Adipocyte (in vitro differentiated cells): ENCODE measurements around the gene EMILIN1.

ENCODE experiments used
- DNase-seq: peaks from one replicate; pipeline ENCODE4 v3.0.0-alpha.2; 2015; ENCODE audit warnings: low read depth
- H3K27me3 ChIP-seq: replicated peaks from 2 replicates; pipeline ENCODE4 v1.7.0; 2013; ENCODE audit warnings: mild to moderate bottlenecking, low read length, moderate library complexity; ENCODE audit not compliant: control insufficient read depth, insufficient read depth
- H3K36me3 ChIP-seq: 2 replicates; pipeline ENCODE4 v1.7.0; 2013; ENCODE audit warnings: low read length, mild to moderate bottlenecking, moderate library complexity; ENCODE audit not compliant: control insufficient read depth, insufficient read depth, severe bottlenecking
- H3K4me1 ChIP-seq: 2 replicates; pipeline ENCODE4 v1.7.0; 2013; ENCODE audit warnings: mild to moderate bottlenecking, low read length, moderate library complexity; ENCODE audit not compliant: control insufficient read depth, insufficient read depth
- H3K4me3 ChIP-seq: 2 replicates; pipeline ENCODE4 v1.7.0; 2013; ENCODE audit warnings: mild to moderate bottlenecking, low read length, moderate library complexity
- H3K9ac ChIP-seq: 2 replicates; pipeline ENCODE4 v1.7.0; 2013; ENCODE audit warnings: mild to moderate bottlenecking, low read length, moderate library complexity
- H3K9me3 ChIP-seq: 2 replicates; pipeline ENCODE4 v1.7.0; 2013; ENCODE audit warnings: mild to moderate bottlenecking, low read length, moderate library complexity; ENCODE audit not compliant: control insufficient read depth

EMILIN1 gene

DNA sequence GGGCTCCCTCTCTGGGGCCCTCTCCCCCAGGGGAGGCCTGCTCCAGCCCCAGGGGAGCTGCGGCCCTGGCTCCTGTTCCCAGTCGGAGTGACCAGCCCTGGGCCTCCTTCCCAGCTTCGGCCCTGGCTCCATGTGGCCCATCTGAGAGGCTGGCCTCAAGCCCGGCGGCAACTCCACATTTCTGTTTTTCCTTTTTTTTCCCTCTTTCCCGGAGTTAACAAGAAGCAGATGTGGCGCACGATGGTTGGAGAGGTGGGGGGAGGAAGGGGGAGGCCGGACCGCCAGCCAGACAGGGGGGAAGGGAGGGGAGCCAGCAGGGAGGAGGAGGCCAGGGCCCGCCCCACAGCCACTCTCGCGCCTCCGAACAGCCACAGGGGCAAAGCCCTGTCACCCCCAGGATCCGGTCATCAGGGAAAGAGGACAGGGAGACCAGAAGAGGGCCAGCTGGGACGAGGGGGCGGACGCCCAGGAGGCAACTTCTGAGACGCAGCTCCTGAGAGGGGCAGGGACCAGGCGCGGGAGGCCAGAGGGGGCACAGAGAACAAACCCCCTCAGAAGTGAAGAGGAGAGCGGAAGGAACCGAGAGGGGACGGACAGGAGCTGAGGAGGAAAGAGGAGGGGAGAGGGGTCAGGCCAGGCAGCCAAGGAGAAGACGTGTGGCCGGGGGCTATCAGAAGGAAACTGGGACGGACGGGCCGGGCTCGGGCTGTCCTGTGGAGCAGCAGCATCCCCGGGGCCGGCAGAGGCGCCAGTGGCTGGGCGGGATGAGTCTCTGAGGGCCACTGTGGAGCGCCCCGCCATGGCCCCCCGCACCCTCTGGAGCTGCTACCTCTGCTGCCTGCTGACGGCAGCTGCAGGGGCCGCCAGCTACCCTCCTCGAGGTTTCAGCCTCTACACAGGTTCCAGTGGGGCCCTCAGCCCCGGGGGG, at the start of gene EMILIN1:
EMILIN1 (plus strand) TSS at position 349 of the 928 bp plus-strand sequence; CDS start at position 800, 451 bp downstream.
- no peaks in the 10 kb centered on the region for H3K27me3 ChIP-seq
- peak within 1 kb of the TSS; percentile 91 for H3K4me3 ChIP-seq
- H3K4me1 ChIP-seq: peaks cover 46% of the 10 kb centered on the region
- H3K36me3 ChIP-seq: peaks cover 10% of the 10 kb centered on the region
- H3K9ac ChIP-seq: peak within 1 kb of the TSS; percentile 94
- no peaks in the 10 kb centered on the region for H3K9me3 ChIP-seq
- peak; percentile 99 for DNase-seq

DNA sequence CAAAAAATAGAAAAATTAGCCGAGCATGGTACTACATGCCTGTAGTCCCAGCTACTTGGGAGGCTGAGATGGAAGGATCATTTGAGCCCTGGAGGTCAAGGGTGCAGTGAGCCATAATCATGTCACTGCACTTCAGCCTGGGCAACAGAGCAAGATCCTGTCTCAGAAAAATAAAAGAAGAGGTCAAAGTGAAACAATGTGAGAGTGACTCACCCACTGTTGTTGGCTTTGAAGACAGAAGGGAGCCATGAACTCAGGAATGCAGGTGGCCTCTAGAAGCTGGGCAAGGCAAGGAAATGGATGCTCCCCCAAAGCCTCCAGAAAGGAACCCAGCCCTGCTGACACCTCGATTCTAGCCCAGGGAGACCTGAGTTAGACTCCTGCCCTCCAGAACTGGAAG, 49.4 kb upstream of the EMILIN1 start:
- no peak overlapping the region for H3K4me3 ChIP-seq
- no peaks in the 10 kb centered on the region for H3K9me3 ChIP-seq
- H3K4me1 ChIP-seq: peaks cover 18% of the 10 kb centered on the region
- no peak overlapping the region for H3K9ac ChIP-seq
- H3K36me3 ChIP-seq: peaks cover 34% of the 10 kb centered on the region
- H3K27me3 ChIP-seq: no peaks in the 10 kb centered on the region
- DNase-seq: no peak

DNA sequence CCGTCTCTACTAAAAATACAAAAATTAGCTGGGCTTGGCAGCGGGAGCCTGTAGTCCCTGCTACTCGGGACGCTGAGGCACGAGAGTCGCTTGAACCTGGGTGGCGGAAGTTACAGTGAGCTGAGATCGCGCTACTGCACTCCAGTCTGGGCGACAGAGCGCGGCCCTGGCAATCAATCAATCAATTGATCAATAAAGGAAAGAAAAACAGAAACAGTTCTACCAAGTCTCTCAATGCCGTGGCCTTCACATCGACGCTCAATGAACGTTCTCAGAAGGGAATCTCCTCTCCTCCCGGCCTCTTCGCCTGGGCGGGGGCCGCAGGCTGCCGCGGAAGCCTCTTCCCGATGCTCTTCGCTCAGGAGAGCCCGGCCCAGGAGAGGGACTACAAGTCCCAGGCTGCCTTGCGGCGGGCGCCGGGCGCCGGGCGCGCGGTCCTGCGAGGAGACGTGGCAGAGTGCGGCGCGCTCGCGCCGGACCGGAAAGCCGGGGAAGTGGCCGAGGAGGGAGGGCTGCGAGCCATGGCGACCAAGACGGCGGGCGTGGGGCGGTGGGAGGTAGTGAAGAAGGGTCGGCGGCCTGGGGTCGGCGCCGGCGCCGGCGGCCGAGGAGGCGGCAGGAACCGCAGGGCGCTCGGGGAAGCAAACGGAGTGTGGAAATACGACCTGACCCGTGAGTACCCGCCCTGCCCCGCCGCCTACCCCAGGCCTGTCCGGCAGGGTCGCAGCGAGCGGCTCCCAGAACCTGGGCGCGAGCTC, 45.7 kb upstream of the EMILIN1 start, which contains the start of gene TMEM214:
TMEM214 (plus strand) TSS at position 471 of the 758 bp plus-strand sequence; CDS start at position 522, 51 bp downstream.
- H3K27me3 ChIP-seq: no peaks in the 10 kb centered on the region
- H3K36me3 ChIP-seq: peaks cover 39% of the 10 kb centered on the region
- DNase-seq: peak; percentile 93
- H3K9me3 ChIP-seq: no peaks in the 10 kb centered on the region
- peak within 1 kb of the TSS; percentile 98 for H3K9ac ChIP-seq
- H3K4me3 ChIP-seq: peak within 1 kb of the TSS; percentile 99
- peaks cover 33% of the 10 kb centered on the region for H3K4me1 ChIP-seq

DNA sequence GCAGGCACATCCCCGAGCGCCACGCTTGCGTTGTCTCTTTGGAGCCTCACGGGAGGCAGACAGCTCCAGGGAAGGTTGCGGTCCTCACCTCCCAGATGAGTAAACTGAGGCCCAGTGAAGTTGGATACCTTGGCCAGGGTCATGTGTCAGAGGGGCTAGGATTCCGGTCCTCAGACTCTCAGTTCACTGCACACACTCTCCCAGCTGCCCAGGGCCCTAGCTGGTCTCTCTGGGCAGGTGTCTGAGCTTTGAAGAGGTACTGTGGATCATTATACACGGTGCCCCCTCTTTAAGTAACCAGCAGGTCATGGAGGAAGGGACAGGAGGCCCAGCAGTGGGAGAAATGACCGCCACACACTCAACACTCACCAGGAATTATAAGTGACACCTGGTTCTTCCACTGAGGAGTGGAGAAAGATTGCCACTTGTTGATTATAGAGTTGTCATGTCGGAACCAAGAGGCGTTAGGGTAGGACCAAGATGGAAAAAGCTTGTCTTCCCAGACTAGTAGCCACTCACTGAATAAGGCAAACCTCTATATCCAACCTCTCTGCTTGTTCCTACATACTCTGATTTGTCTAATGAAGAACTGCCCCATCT, 45.1 kb upstream of the EMILIN1 start:
- H3K4me3 ChIP-seq: peak overlapping the region; percentile 99

DNA sequence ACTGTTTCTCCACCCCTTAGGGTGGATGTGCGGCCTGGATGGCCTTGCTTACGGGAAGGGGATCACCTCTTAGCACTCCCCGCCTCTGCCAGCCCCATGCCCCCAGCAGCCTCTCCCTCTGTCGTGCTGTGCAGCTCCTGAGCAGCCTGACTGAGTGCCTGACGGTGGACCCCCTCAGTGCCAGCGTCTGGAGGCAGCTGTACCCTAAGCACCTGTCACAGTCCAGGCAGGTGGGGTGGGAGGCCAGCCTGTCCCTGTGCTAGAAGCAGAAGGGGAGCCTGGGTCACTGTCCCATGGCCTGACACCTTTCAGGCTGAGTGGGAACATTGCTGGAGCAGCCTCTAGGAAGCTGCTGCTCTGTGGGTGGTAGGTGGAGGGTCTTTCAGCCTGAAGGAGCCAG, 40.4 kb upstream of the EMILIN1 start:
- Histone ChIP-seq H3K36me3 (peaks cover 82% of the 10 kb centered on the region), H3K4me3 (no peak overlapping the region), H3K9me3 (no peaks in the 10 kb centered on the region), H3K4me1 (peaks cover 20% of the 10 kb centered on the region), H3K9ac (no peak overlapping the region), H3K27me3 (no peaks in the 10 kb centered on the region)
- no peak for DNase-seq

More for the DNA sequence above, 45.1 kb upstream of the EMILIN1 start:
- H3K36me3 ChIP-seq: peaks cover 41% of the 10 kb centered on the region
- H3K9ac ChIP-seq: peak overlapping the region; percentile 98
- peak; percentile 22 for DNase-seq
- no peaks in the 10 kb centered on the region for H3K9me3 ChIP-seq
- no peaks in the 10 kb centered on the region for H3K27me3 ChIP-seq
- H3K4me1 ChIP-seq: peaks cover 33% of the 10 kb centered on the region

DNA sequence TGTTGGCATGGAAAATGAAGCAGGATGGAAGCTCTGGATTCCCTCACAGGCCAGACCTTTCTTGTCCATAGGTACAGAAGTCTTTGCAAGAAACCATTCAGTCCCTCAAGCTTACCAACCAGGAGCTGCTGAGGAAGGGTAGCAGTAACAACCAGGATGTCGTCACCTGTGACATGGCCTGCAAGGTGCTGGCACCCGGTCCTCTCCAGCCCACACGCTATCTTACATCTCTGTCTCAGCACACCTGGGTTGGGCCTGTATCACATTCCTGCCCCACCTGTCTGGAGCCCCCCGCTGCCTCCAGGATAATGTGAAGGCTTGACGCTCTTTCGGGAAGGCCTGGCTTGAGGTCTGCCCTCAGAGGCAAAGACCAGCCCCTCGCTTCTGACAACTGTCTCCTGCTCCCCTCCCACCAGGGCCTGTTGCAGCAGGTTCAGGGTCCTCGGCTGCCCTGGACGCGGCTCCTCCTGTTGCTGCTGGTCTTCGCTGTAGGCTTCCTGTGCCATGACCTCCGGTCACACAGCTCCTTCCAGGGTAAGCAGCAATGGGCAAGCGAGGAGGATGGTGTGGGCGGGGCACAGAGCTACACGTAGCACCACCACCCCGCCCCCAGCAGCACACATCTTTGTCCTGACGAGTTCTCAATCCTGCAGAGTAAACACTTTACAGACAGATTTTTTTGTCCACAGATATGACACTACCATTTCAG, 39.6 kb upstream of the EMILIN1 start:
- DNase-seq: no peak
- H3K36me3 ChIP-seq: peaks cover 82% of the 10 kb centered on the region
- peaks cover 18% of the 10 kb centered on the region for H3K4me1 ChIP-seq
- no peak overlapping the region for H3K9ac ChIP-seq
- H3K27me3 ChIP-seq: no peaks in the 10 kb centered on the region
- H3K4me3 ChIP-seq: no peak overlapping the region
- H3K9me3 ChIP-seq: no peaks in the 10 kb centered on the region

DNA sequence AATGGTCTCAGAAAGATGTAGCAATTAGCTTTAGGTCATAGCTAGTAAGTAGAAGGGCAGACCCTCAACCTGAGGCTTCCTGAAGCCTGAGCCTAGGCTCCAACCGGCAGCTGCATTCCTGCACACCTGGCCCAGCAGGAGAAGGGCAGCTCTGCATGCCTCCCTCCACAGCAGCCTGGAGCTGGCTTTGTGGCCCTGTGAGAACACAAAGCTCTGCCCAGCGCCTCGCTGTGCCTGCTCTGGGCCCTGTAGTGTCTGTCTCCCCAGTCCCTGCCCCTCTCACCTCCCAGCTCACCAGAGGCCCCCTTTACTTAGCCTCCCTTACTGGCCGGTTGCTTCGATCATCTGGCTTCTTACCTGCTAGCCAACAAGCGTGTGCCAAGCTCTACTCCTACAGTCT, 39.0 kb upstream of the EMILIN1 start:
- H3K9me3 ChIP-seq: no peaks in the 10 kb centered on the region
- no peak overlapping the region for H3K9ac ChIP-seq
- peaks cover 82% of the 10 kb centered on the region for H3K36me3 ChIP-seq
- no peak overlapping the region for H3K4me3 ChIP-seq
- DNase-seq: no peak
- peaks cover 12% of the 10 kb centered on the region for H3K4me1 ChIP-seq
- H3K27me3 ChIP-seq: no peaks in the 10 kb centered on the region

DNA sequence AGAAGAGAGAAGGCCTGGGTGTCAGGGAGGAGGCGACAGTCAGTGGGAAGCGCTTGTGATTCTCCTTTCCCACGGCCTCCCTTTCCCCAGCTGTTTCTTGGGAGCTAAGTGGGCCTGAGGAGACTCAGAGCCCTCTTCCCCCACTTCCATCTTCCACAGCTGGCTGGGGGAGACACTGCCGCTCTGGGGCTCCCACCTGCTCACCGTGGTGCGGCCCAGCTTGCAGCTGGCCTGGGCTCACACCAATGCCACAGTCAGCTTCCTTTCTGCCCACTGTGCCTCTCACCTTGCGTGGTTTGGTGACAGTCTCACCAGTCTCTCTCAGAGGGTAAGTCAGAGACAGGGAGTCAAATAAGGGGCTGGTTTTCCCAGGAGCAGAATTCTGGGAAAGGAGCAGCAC, 38.5 kb upstream of the EMILIN1 start:
- Histone ChIP-seq H3K36me3 (peaks cover 80% of the 10 kb centered on the region), H3K4me3 (no peak overlapping the region), H3K4me1 (peaks cover 10% of the 10 kb centered on the region), H3K9me3 (no peaks in the 10 kb centered on the region), H3K9ac (no peak overlapping the region), H3K27me3 (no peaks in the 10 kb centered on the region)
- DNase-seq: no peak

DNA sequence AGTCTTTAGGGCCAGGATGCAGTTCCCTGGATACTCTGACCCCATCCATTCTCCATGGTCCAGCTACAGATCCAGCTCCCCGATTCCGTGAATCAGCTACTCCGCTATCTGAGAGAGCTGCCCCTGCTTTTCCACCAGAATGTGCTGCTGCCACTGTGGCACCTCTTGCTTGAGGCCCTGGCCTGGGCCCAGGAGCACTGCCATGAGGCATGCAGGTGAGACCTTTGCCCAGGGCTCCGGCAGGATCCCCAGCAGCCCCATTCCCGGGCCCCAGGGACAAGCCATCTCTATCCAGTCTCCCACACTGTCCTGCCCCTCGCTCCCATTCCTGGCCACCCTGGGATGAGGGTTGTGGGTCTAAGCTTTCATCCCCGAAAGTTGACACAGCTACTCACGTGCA, 38.1 kb upstream of the EMILIN1 start:
- no peaks in the 10 kb centered on the region for H3K27me3 ChIP-seq

DNA sequence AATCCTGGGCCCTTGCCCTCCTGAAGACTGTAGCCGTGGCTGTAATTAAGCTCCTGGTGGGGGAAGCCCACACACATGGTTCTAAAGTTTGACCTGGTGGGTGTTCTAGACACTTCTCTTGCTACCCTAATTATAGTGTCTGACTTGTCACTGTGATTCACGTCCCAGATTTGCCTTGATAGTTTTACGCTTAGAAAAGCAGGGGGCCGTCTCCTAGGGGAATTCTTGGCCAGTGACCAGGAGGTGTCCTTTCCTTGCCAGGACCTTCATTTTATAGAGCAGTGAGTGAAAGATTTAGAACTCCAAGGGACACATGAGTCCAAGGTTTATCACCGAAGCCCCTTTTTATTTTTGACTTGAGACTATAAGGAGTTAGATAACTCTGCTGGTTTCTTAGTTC, 36.7 kb upstream of the EMILIN1 start:
- no peaks in the 10 kb centered on the region for H3K9me3 ChIP-seq
- H3K36me3 ChIP-seq: peaks cover 61% of the 10 kb centered on the region
- no peak overlapping the region for H3K9ac ChIP-seq
- H3K4me3 ChIP-seq: no peak overlapping the region
- no peak for DNase-seq
- H3K4me1 ChIP-seq: no peaks in the 10 kb centered on the region
- no peaks in the 10 kb centered on the region for H3K27me3 ChIP-seq

More for the DNA sequence above, 38.1 kb upstream of the EMILIN1 start:
- H3K4me3 ChIP-seq: no peak overlapping the region
- no peak overlapping the region for H3K9ac ChIP-seq
- peaks cover 76% of the 10 kb centered on the region for H3K36me3 ChIP-seq
- DNase-seq: no peak
- no peaks in the 10 kb centered on the region for H3K9me3 ChIP-seq
- H3K4me1 ChIP-seq: peaks cover 6% of the 10 kb centered on the region
